ENCODE results near the gene MTHFD2L.
"Not testable (repeated sequence)": the region's sequence is repeated elsewhere in the genome, so short reads cannot be mapped to it uniquely, and the experiment has no call there.

Gene MTHFD2L

GRCh38 chr4:74339501-74339900 is 181.6 kb downstream of the MTHFD2L start:
- no peaks in the 10 kb centered on the region; the same call in 1 of the 2 replicates for H3K36me3 ChIP-seq (ENCODE audit: low read depth)
- H3K4me1 ChIP-seq (ENCODE audit: insufficient read depth, poor library complexity, severe bottlenecking) = no peaks in the 10 kb centered on the region
- H3K27ac ChIP-seq (ENCODE audit: poor library complexity, severe bottlenecking) = no peak overlapping the region
- no peaks in the 10 kb centered on the region for H3K9me3 ChIP-seq (ENCODE audit: severe bottlenecking)
- ATAC-seq (ENCODE audit: low read depth) (no peak), DNase-seq (ENCODE audit: low spot score) (no peak)
- no peak for TF ChIP-seq CTCF (IDR thresholded peaks at IDR 0.05; ENCODE audit: poor library complexity, severe bottlenecking)
- no peaks in the 10 kb centered on the region for H3K27me3 ChIP-seq (ENCODE audit: insufficient read depth, poor library complexity, severe bottlenecking)
- no peak overlapping the region for H3K4me3 ChIP-seq (ENCODE audit: severe bottlenecking)

- not testable (repeated sequence) for DNase-seq (ENCODE audit: low spot score); H3K9me3 ChIP-seq (ENCODE audit: severe bottlenecking); H3K4me1 ChIP-seq (ENCODE audit: insufficient read depth, poor library complexity, severe bottlenecking); H3K36me3 ChIP-seq (ENCODE audit: low read depth); ATAC-seq (ENCODE audit: low read depth); H3K4me3 ChIP-seq (ENCODE audit: severe bottlenecking); H3K27me3 ChIP-seq (ENCODE audit: insufficient read depth, poor library complexity, severe bottlenecking); H3K27ac ChIP-seq (ENCODE audit: poor library complexity, severe bottlenecking)
These were observed 182.5 kb downstream of the MTHFD2L start for GRCh38 chr4:74340421-74340820.

GRCh38 chr4:74344031-74344430 is 186.1 kb downstream of the MTHFD2L start:
- no peaks in the 10 kb centered on the region for H3K27me3 ChIP-seq (ENCODE audit: insufficient read depth, poor library complexity, severe bottlenecking)
- ATAC-seq (ENCODE audit: low read depth) = no peak
- H3K4me3 ChIP-seq (ENCODE audit: severe bottlenecking) = no peak overlapping the region
- H3K27ac ChIP-seq (ENCODE audit: poor library complexity, severe bottlenecking) = no peak overlapping the region
- TF ChIP-seq CTCF (IDR thresholded peaks at IDR 0.05; ENCODE audit: poor library complexity, severe bottlenecking) = no peak
- H3K9me3 ChIP-seq (ENCODE audit: severe bottlenecking) = peaks cover 1% of the 10 kb centered on the region
- no peaks in the 10 kb centered on the region; the same call in 1 of the 2 replicates for H3K36me3 ChIP-seq (ENCODE audit: low read depth)
- no peaks in the 10 kb centered on the region for H3K4me1 ChIP-seq (ENCODE audit: insufficient read depth, poor library complexity, severe bottlenecking)
- DNase-seq (ENCODE audit: low spot score) = no peak
